Stimulated activated CD4-positive, alpha-beta T cell treated with anti-CD3 and anti-CD28 coated beads, Interleukin-4, amount 100 ng/mL, for 24 hours (primary cell): ENCODE results near the gene TRAF3.

Experiments
- DNase-seq: peaks from one replicate; pipeline ENCODE4 v3.0.0-alpha.2; 2020

TRAF3 gene

DNA sequence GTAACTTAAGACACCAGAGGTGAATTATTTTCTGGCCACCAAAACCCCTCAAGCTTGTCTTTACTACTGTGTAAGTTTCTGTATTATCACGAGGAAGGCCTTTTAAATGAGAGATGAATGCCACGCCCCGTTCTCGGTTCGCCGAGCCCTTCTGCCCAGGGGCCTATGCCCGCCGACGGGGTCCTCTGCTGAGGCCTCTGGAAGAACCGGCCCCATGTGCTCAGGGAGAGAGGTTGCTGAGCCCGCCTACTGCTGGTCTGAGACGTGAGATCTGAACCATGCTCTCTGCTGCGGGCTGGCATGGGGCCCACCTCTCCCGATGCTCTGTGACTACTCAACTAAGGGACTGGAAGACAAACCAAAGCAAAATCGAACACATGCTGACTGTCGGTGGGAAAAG lies 166.2 kb downstream of the TRAF3 start:
- no peak for DNase-seq

DNA sequence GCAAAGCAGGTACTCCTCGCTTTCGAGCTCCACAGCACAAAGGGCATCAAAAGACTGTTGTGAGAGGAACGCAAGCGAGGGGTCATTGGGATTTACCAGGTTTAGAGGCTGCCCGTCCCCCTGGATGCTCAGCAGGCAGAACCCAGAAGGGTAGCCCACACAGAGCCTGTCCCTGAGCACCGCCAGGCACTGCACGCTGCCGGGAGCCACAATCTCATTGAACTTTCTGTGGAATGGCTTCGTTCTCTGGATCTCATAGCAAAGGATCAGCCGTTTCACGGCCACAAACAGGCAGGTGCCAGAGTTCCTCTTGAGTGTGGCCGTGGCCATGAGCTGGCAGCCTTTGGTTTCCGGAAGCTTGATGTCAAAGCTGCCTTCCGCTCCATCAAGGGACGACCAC lies 166.7 kb downstream of the TRAF3 start:
- DNase-seq = no peak

DNA sequence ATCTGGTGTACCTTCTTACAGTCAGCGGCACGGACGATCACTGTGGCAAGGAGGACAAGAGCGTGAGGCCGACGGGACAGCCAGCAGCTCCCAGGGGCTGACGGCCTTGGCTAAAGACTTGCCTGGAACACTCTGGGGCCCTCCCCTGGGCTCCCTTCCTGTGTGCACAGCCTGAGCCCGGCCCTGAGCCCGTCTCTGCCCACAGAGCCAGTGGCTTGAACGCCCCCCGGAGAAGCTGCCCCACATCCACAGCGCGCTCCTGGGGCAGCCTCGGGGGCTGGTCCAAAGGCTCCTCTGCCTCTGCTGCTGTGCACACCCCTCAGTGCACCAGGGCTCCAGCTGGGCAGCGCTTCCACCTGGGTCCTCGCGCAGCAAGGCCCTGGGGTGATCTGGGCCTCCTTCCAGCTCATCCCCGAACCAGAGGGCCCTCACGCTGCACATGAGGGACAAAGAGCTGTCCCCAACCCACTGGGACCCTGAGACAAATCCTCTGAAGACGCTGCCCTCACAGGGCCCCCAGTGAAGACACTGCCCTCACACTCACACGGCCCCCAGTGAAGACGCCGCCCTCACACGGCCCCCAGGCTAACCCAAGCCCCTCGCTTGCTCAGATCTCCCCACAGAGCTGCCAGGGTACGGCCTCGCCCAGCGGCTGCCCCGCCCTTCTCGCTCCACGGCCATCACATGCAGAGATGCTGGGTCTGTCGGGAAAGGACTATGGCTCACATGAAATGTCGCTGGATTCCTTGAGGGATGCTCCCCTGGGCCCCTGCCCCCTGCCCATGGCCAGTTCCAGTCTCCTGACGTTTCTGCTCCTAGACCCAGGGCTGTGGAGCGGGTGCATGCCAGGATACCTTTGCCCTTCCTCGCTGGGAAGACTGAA lies 167.4 kb downstream of the TRAF3 start:
- DNase-seq = no peak

DNA sequence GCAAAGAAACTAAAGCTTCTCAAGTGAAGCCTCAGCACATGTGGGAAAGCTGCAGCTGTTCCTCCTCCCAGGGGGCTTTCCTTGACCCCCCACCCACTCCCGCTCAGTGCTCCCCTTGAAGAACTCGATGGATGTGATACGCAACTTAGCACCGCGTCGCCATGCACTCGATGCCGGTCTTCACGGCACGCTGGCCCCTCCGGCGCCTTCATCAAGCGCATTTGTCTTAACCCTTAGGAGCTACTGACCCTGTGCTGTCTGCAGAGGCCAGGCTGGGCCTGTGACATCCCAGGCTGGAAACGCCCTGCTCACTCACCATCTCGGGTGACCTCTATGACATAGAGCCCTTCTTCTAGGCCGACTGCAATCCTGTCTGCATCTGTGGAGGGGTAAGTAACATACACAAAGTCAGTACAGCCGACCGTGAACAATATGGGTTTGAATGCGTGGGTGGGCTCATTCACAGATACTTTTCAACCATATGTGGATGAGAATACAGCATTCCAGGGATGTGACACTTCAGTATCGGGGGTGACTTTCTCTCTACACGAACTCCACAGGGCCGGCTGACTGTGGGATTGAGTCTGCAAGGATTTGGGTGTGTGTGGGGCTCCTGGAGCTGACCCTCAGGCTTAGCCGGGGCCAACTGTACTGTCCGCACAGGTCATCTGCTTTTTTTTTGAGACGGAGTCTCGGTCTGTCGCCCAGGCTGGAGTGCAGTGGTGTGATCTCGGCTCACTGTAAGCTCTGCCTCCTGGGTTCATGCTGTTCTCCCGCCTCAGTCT lies 168.3 kb downstream of the TRAF3 start:
- no peak for DNase-seq

DNA sequence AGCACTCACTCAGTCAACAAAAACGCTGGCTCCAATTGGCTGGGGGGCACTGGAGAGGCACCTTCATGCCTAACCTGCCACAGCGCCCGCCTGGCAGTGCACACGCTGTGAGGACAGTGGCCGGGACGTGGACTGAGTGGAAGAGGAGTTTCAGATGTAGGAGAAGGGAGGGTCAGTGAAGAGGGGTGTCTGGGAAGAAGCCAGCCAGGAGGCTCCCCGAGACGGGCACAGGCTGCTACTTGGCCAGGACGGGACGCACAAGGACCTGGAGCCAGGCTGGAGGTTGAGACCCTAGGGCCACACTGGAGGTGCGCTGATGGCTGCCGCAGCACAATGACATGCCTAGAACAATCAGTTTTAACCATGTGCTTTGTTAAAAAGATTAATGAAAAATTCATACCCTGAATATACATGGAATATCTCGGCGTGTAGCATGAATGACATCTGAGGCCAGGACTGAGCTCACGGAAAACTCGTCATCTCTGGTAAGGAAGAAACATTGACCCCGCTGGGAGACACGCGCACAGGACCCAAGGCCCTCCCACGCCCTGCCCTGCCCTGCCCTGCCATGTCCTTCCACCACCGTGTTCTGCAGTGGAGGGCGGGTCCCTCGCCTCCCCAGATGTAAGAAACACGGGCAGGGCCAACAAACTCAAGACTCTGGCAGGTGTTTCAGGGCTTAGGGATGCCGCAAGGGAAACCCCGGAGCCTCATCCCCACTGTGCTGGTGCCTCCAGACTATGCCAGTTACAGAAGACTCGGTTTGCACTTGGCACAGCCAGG lies 170.3 kb downstream of the TRAF3 start:
- no peak for DNase-seq

DNA sequence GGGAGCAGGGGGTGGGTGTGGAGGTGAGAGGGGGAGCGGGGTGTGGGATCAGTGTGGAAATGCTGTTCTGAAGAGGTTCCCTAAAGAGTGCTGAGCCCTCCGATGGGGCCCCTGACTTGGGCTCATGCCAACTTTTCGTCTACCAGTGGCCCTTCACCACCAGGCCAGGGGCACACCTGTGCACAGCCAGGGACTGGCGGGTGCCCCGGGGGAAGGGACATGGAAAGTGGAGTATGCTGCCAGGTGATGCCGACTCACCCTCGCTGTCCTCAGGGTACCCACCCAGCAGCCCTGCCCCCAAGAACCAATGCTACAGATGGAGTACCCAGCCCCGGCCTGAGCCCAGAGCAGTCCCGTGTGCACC lies 171.4 kb downstream of the TRAF3 start:
- no peak for DNase-seq

DNA sequence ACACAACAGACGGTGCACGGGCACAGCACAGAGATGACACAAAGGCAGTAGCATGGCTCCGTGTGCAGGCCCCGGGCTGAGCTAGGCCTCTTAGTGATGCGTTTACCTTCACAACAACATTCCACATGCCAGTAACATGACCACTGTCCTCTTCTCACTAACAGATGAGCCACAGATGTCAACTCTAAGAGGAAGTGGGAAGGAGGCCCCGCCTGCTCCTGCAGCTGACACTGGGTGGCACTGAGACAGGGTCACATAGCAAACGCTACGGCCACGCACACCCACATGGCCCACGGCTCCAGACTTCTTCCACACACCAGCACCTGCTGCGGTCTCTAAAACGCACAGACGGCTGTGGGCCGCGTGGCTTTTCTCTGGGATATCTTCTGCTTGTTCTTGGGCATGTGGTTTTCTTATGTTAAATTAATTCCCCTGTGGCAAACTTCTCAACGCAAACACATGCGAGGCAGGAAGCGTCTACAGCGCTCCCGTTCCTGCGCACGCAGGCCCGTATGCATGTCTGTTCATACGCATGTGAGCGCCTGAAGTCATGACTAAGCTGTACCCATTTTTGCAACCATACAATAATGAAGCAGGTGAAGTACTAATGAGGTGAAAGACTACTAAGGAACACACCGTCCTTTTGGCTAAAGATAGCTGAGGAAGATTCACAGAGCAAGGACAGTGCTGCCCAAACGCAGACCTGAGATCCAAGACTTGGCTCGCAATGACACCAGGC lies 172.0 kb downstream of the TRAF3 start:
- DNase-seq = peak; percentile 26

DNA sequence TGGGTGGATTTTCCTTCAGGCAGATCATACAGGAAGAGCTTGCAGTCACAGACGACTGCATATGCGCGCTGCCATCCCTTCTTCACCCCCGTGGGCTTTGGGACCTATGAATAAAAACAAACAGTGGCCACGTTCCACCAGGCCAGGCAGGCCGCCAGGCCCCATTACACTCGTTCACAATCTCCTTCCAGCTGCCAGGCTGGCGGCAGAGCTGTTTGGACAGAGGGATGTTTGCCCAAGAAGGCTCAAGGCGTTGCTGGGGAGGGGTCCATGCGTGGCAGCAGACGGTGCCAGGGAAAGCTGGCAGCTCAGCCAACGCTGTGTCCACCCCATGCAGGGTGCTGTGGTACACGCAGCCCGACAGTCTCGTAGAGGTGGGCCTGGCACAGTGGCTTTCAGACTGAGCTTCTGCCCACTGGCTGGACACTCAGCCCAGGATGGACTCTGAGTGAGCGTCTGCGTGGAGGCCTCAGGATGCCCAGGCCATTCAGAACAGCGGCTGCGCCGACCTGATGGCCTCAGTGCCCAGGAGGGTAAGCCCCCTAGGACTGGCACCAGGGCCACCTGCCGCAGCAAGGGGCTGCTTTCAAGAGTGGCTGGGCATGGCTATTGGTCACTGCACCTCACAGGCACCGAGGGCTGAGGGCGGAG lies 172.7 kb downstream of the TRAF3 start:
- DNase-seq = no peak

DNA sequence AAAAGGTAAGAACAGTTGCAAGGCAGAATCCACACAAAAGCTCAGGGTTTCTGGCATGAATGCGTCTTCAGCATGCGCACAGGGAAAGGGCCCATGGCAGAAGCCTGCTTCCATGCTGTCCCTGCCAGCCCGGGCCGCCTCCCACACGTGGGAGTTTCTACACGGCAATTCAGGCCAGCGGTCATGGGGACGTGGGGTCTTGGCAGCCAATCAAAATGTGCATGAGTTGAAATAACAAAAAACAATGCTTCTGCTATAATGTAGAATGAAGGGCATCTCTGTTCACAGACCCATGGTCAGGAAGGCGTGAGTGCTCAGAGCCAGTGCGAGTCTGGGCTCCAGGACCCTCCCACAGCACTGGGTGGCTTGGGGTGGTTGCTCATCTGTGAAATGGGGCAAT lies 173.8 kb downstream of the TRAF3 start:
- no peak for DNase-seq

DNA sequence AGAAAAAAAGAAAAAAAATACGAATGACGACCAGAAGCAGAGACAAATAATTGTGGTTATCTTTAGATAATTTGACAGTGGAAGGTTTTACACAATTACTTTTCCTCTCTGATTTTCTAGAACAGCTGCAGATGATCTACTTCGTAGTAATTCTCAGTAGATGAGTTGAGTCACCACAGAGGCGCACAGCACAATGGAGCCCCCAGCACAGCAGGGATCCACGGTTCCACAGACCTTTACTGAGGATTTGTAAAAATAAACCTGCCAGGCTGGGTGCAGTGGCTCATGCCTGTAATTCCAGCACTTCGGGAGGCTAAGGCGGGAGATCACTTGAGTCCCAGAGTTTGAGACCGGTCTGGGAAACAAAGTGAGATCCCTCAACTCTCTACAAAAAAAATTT lies 174.6 kb downstream of the TRAF3 start:
- DNase-seq = no peak

DNA sequence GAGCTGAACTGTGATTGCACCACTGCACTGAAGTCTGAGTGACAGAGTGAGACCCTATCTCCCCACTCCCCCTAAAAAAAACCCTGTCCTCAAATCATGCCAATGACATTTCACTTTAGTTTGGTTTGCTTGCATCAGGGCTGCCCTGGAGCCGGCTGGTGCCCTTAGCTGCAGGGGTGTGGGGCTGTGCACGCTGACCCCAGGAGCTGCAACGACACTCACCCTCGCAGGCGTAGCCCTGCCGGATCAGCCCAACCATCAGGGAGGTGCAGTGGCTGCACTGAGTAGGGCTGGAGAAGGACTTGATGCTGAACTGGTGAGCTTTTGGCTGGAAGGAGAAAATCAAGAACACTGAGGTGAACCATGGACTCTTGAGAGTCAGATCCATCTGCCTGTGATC lies 175.0 kb downstream of the TRAF3 start:
- no peak for DNase-seq

DNA sequence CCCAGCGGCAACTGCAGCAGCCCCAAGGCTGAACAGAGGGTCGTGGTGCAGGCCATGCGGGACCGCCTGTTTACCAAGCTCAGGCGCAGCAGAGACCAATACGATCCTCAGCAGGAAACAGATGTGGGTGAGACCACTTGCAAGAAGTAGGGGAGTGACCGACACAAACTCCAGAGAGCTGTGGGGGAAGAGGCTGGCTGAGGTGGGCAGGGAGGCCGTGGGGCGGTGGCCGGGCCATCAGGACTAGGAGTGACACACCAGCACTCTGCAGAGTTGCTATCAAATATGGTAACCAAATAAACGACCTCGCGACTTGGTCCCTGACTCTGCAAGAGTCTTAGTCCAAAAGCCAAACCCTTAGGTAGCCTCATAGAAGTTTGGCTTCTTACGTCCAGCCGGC lies 175.9 kb downstream of the TRAF3 start:
- no peak for DNase-seq

DNA sequence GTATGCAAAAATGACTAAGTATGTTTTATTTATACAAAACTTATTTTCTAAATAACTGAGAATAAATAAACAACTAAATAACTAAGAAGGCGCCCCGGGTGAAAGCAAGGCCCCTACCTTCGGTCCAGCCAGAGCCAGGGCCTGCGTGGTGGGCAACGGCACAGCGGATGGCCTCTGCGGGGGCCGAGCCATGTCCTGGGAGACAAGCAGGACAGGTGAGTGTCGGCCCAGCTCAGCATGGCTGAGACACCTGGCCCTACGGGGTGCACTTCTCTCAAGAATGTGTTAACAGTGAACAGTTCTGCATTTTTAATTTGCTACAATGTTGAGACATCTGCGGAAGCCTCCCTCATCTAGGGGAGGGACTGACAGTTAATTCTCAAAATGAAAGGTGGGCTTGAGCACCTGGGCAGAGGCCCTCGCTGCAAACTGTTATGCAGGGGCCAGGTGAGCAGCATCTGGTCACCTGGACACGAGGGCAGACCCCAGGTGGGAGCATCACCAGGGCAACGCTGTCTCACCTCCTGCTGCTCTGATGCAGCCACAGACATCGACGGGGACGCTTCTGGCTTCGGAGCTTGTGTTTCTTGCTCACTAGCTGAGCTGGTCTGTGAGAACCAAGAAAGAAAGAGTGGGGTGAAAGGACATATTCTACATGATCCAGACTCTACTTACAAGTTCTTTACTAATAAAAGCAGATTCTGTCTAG lies 177.0 kb downstream of the TRAF3 start:
- DNase-seq = no peak

DNA sequence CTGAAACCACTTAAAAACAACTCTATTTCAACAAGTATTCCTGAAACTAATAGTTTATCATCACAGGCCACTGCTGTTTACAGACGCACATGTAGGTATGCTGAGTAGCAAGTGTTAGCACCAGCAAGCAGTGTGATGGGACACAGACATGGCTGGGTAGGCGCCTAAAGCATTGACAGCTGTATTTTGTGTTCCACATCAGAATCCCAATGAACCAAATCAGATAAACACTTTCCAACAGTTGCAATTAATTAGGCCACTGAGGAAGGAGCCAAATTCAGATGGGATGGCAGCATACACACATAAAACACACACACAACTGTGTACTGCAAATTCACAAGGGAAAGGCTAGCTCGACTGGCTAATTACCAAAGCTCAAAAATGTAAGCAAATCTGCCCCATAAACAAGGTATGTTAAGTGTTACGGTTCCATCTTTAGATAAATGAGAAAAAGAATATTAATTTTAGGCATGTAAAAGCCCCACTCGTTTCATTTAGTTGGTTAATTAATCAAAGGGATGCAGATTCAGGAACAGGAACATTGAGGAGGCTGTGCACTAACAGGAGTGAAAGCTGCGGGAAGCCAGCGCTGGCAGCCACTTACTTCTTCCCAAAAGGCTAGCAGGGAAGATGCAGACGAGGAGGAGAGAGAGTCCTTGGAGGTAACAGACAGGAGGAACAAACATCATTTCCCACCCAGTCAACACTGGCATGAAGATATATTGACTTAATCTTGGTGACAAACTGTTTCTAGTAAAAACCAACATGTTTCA lies 178.6 kb downstream of the TRAF3 start:
- DNase-seq = no peak

DNA sequence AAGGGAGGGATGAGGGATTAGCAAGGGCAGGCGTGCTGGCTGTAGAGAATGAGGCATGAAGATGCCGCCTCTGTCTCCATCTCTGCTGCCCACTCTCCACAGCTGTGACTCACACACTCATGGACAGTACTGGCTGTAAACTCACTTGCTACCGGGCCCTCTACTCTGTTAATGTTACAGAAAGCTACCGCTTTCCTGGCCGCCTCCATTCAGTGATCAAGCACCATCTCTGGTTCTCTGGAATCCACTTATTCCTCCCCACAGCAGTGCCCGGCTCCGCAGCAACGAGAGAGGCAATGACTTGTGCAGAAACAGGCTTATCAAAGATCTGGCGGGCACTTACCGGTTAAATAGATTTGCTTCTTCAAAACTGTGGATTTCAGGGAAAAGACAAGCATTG lies 180.0 kb downstream of the TRAF3 start:
- no peak for DNase-seq

DNA sequence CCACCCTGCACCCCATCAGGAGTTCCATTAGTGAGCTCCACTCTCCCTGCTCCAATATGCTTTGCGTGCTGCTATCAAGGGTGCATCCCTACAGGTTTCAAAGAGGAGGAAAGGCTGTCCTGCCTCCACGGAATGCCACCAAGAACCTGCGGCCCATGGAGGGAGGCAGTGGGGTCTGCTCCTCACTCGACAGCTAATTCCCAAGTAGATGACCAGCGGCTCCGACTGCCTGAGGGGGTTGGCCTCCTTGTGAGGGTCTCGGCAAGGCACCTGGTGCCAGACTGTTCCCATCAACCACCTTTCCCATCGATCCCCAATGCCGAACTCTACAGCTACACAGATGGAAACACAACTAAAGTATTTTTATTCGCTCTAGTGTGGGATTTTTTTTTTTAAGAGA lies 181.2 kb downstream of the TRAF3 start:
- no peak for DNase-seq
